WTC11 (cell line): ENCODE data around the gene ANO9. TPM values are rescaled to one million over a fixed set of nuclear protein-coding genes. Genes with fewer than 3 reads are reported as not detected.

Experiments
- ATAC-seq: fragments of 200-7000 bp; cut with Tn5 transposase; 2 replicates; pipeline ENCODE4 v1.10.0; 2021; ENCODE audit warnings: mild to moderate bottlenecking, moderate library complexity
- CTCF ChIA-PET: fragments of 300-600 bp; sonication (Branson Sonifier 250); formaldehyde crosslinking; loops from one replicate; lab custom pipeline; 2021; ENCODE audit warnings: antibody characterized with exemption; lab: Charles Lee
- POLR2A ChIA-PET: fragments of 350-600 bp; sonication (Branson Sonifier 250); formaldehyde crosslinking; loops from one replicate; lab custom pipeline; 2021; ENCODE audit warnings: antibody characterized with exemption; lab: Charles Lee
- DNase-seq: peaks from one replicate; pipeline ENCODE4 v3.0.0; 2021; ENCODE audit warnings: low spot score
- H3K27ac Mint-ChIP-seq: 2 replicates; pipeline ENCODE4 v1.8.0; 2021; ENCODE audit warnings: mixed read lengths
- H3K27me3 Mint-ChIP-seq: 2 replicates; pipeline ENCODE4 v1.8.0; 2021; ENCODE audit warnings: low read depth, mild to moderate bottlenecking, moderate library complexity, mixed read lengths
- H3K36me3 Mint-ChIP-seq: 2 replicates; pipeline ENCODE4 v1.8.0; 2021; ENCODE audit warnings: mixed read lengths
- H3K4me1 Mint-ChIP-seq: 2 replicates; pipeline ENCODE4 v1.8.0; 2022; ENCODE audit warnings: mixed read lengths
- H3K4me3 Mint-ChIP-seq: 2 replicates; pipeline ENCODE4 v1.8.0; 2021; ENCODE audit warnings: mild to moderate bottlenecking, moderate library complexity, mixed read lengths
- H3K9me3 Mint-ChIP-seq: 2 replicates; pipeline ENCODE4 v1.8.0; 2021; ENCODE audit warnings: mixed read lengths
- ATF1 ChIP-seq: sonication (generic); formaldehyde crosslinking; IDR thresholded peaks from 2 replicates; pipeline ENCODE4 v1.8.1; 2023; ENCODE audit warnings: mild to moderate bottlenecking, moderate library complexity, missing genetic modification reagents
- ELF4 ChIP-seq: sonication (generic); formaldehyde crosslinking; IDR thresholded peaks from 2 replicates; pipeline ENCODE4 v1.8.1; 2022; ENCODE audit warnings: low read depth, mild to moderate bottlenecking, moderate library complexity, missing genetic modification reagents
- ETV6 ChIP-seq: sonication (generic); formaldehyde crosslinking; IDR thresholded peaks from 2 replicates; pipeline ENCODE4 v1.8.1; 2022; ENCODE audit warnings: mild to moderate bottlenecking, missing genetic modification reagents
- GRHL2 ChIP-seq: fragments of 250-450 bp; sonication (Bioruptor Pico); IDR thresholded peaks from 2 replicates; pipeline ENCODE4 v1.8.0; 2022; ENCODE audit warnings: mild to moderate bottlenecking, moderate library complexity; ENCODE audit not compliant: insufficient replicate concordance, severe bottlenecking
- PRRX2 ChIP-seq: fragments of 250-450 bp; sonication (Bioruptor Pico); IDR thresholded peaks from 2 replicates; pipeline ENCODE4 v1.8.0; 2021; ENCODE audit warnings: mild to moderate bottlenecking
- RELA ChIP-seq: sonication (generic); formaldehyde crosslinking; IDR thresholded peaks from 2 replicates; pipeline ENCODE4 v1.8.1; 2022; ENCODE audit warnings: missing genetic modification reagents, mild to moderate bottlenecking, borderline replicate concordance
- ZNF121 ChIP-seq: sonication (generic); formaldehyde crosslinking; IDR thresholded peaks from 2 replicates; pipeline ENCODE4 v1.8.0; 2023; ENCODE audit warnings: missing genetic modification reagents
- ZNF671 ChIP-seq: fragments of 250-450 bp; sonication (Bioruptor Pico); IDR thresholded peaks from 2 replicates; pipeline ENCODE4 v1.8.0; 2021; ENCODE audit warnings: mild to moderate bottlenecking
- total RNA-seq: library from RNA; stranded (reverse); gene quantifications from 3 replicates; pipeline ENCODE4 v1.2.3, GENCODE V29; 2021
- TF ChIP-seq, protein P1 (sequence below): sonication (generic); formaldehyde crosslinking; IDR thresholded peaks from 2 replicates; pipeline ENCODE4 v1.8.1; 2023; ENCODE audit warnings: mild to moderate bottlenecking, moderate library complexity, missing genetic modification reagents
- TF ChIP-seq, protein P2 (sequence below): sonication (generic); formaldehyde crosslinking; conservative IDR thresholded peaks from 2 replicates; pipeline ENCODE4 v1.8.1; 2022; ENCODE audit warnings: mild to moderate bottlenecking, missing genetic modification reagents
- TF ChIP-seq, protein P3 (sequence below): sonication (generic); formaldehyde crosslinking; IDR thresholded peaks from 2 replicates; pipeline ENCODE4 v1.8.1; 2022; ENCODE audit warnings: missing genetic modification reagents, borderline replicate concordance
- TF ChIP-seq, protein P4 (sequence below): fragments of 250-450 bp; sonication (Bioruptor Pico); IDR thresholded peaks from 2 replicates; pipeline ENCODE4 v1.9.0; 2021; ENCODE audit warnings: mild to moderate bottlenecking, borderline replicate concordance
- TF ChIP-seq, protein P5 (sequence below): sonication (generic); formaldehyde crosslinking; IDR thresholded peaks from 2 replicates; pipeline ENCODE4 v1.8.1; 2022; ENCODE audit warnings: mild to moderate bottlenecking, moderate library complexity, missing genetic modification reagents
- TF ChIP-seq, protein P6 (sequence below): sonication (generic); formaldehyde crosslinking; IDR thresholded peaks from 2 replicates; pipeline ENCODE4 v1.8.0; 2022; ENCODE audit warnings: mild to moderate bottlenecking, missing genetic modification reagents
- TF ChIP-seq, protein P7 (sequence below): sonication (generic); formaldehyde crosslinking; IDR thresholded peaks from 2 replicates; pipeline ENCODE4 v1.8.1; 2023; ENCODE audit warnings: mild to moderate bottlenecking, missing genetic modification reagents
- TF ChIP-seq, protein P8 (sequence below): fragments of 250-450 bp; sonication (Bioruptor Pico); IDR thresholded peaks from 2 replicates; pipeline ENCODE4 v1.9.0; 2021; ENCODE audit warnings: mild to moderate bottlenecking

The ANO9 gene
- total RNA-seq, 1 experiment from 2014 or later: 13.2 TPM

DNA sequence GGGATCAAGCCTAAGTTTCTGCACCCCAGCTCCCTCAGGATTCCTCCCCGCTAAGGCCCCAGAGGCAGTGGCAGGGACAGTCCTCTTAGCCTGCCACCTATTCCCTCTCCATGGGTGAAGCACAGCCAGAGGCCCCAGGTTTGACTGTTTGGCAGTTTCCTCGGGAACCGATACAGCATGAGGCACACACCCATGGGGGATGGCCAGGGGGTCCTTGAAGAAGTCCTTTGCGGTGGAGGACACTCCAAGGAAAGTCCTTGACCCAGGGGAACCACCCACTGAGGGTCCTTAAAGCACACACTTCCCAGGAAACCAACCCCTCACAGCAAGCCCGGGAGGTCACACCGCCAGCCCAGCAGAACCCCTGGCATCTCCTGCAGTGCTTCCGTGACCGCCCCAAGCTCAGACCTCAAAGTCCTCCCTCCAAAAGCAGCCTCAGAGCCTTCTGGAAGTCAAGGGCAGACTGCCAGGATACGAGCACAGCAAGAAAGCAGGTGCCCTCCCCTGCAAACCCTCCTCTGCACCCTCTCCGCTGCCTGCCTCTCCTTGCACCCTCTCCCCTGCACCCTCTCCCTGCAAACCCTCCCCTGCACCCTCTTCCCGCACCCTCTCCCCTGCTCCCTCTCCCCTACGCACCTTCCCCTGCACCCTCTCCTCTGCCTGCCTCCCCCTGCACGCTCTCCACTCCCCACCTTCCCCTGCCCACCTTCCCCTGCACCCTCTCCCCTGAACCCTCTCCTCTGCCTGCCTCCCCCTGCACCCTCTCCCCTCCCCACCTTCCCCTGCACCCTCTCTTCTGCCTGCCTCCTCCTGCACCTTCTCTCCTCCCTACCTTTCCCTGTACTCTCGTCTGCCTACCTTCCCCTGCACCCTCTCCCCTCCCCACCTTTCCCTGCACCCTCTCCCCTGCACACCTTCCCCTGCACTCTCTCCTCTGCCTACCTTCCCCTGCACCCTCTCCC, 28.4 kb downstream of the ANO9 start (continued):
- TF ChIP-seq ELF4 (no peak), ZNF121 (CRISPR knock-in tag) (no peak)
- TF ChIP-seq, protein P1, sequence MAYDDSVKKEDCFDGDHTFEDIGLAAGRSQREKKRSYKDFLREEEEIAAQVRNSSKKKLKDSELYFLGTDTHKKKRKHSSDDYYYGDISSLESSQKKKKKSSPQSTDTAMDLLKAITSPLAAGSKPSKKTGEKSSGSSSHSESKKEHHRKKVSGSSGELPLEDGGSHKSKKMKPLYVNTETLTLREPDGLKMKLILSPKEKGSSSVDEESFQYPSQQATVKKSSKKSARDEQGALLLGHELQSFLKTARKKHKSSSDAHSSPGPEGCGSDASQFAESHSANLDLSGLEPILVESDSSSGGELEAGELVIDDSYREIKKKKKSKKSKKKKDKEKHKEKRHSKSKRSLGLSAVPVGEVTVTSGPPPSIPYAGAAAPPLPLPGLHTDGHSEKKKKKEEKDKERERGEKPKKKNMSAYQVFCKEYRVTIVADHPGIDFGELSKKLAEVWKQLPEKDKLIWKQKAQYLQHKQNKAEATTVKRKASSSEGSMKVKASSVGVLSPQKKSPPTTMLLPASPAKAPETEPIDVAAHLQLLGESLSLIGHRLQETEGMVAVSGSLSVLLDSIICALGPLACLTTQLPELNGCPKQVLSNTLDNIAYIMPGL (CRISPR knock-in tag): no peak
- TF ChIP-seq, protein P2, sequence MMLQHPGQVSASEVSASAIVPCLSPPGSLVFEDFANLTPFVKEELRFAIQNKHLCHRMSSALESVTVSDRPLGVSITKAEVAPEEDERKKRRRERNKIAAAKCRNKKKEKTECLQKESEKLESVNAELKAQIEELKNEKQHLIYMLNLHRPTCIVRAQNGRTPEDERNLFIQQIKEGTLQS (CRISPR knock-in tag): no peak
- TF ChIP-seq, protein P3, sequence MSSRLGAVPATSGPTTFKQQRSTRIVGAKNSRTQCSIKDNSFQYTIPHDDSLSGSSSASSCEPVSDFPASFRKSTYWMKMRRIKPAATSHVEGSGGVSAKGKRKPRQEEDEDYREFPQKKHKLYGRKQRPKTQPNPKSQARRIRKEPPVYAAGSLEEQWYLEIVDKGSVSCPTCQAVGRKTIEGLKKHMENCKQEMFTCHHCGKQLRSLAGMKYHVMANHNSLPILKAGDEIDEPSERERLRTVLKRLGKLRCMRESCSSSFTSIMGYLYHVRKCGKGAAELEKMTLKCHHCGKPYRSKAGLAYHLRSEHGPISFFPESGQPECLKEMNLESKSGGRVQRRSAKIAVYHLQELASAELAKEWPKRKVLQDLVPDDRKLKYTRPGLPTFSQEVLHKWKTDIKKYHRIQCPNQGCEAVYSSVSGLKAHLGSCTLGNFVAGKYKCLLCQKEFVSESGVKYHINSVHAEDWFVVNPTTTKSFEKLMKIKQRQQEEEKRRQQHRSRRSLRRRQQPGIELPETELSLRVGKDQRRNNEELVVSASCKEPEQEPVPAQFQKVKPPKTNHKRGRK (CRISPR knock-in tag): no peak

DNA sequence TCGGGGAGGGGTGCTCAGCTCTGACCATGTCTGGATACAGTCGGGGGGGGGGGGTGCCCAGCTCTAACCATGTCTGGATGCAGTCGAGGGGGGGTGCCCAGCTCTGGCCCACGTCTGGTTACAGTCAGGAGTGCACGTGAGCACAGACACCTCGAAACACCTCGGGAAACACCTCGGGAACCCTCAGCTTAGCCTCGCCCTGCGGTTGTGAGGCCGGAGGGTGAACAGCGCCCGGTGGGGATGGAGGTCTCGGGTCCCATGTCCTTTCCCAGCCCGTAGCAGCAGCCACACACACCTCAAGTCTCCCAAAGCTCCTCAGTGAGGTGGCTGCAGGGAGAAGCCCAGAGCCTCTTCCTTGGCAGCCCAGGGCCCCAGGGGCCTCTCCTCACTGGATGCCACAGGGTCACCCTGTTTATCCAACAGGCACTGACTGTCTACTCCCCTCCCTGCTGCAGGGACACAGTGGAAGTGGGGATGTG, 29.1 kb downstream of the ANO9 start:
- no peak overlapping the region for H3K4me3 Mint-ChIP-seq
- H3K27me3 Mint-ChIP-seq: peaks cover 4% of the 10 kb centered on the region
- H3K36me3 Mint-ChIP-seq: no peaks in the 10 kb centered on the region
- ChIA-PET CTCF (no interaction called here), POLR2A (no interaction called here)
- H3K4me1 Mint-ChIP-seq: peaks cover 20% of the 10 kb centered on the region
- no peak overlapping the region for H3K27ac Mint-ChIP-seq
- no peaks in the 10 kb centered on the region for H3K9me3 Mint-ChIP-seq
- DNase-seq: no peak
- no peak for ATAC-seq
- TF ChIP-seq PRRX2 (CRISPR knock-in tag) (no peak), ETV6 (CRISPR knock-in tag) (no peak), ELF4 (no peak), ZNF671 (CRISPR knock-in tag) (no peak), RELA (CRISPR knock-in tag) (no peak), ATF1 (CRISPR knock-in tag) (no peak), GRHL2 (no peak)
- TF ChIP-seq, protein P4, sequence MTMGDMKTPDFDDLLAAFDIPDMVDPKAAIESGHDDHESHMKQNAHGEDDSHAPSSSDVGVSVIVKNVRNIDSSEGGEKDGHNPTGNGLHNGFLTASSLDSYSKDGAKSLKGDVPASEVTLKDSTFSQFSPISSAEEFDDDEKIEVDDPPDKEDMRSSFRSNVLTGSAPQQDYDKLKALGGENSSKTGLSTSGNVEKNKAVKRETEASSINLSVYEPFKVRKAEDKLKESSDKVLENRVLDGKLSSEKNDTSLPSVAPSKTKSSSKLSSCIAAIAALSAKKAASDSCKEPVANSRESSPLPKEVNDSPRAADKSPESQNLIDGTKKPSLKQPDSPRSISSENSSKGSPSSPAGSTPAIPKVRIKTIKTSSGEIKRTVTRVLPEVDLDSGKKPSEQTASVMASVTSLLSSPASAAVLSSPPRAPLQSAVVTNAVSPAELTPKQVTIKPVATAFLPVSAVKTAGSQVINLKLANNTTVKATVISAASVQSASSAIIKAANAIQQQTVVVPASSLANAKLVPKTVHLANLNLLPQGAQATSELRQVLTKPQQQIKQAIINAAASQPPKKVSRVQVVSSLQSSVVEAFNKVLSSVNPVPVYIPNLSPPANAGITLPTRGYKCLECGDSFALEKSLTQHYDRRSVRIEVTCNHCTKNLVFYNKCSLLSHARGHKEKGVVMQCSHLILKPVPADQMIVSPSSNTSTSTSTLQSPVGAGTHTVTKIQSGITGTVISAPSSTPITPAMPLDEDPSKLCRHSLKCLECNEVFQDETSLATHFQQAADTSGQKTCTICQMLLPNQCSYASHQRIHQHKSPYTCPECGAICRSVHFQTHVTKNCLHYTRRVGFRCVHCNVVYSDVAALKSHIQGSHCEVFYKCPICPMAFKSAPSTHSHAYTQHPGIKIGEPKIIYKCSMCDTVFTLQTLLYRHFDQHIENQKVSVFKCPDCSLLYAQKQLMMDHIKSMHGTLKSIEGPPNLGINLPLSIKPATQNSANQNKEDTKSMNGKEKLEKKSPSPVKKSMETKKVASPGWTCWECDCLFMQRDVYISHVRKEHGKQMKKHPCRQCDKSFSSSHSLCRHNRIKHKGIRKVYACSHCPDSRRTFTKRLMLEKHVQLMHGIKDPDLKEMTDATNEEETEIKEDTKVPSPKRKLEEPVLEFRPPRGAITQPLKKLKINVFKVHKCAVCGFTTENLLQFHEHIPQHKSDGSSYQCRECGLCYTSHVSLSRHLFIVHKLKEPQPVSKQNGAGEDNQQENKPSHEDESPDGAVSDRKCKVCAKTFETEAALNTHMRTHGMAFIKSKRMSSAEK: no peak
- TF ChIP-seq, protein P5, sequence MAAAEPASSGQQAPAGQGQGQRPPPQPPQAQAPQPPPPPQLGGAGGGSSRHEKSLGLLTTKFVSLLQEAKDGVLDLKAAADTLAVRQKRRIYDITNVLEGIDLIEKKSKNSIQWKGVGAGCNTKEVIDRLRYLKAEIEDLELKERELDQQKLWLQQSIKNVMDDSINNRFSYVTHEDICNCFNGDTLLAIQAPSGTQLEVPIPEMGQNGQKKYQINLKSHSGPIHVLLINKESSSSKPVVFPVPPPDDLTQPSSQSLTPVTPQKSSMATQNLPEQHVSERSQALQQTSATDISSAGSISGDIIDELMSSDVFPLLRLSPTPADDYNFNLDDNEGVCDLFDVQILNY: no peak
- TF ChIP-seq, protein P6, sequence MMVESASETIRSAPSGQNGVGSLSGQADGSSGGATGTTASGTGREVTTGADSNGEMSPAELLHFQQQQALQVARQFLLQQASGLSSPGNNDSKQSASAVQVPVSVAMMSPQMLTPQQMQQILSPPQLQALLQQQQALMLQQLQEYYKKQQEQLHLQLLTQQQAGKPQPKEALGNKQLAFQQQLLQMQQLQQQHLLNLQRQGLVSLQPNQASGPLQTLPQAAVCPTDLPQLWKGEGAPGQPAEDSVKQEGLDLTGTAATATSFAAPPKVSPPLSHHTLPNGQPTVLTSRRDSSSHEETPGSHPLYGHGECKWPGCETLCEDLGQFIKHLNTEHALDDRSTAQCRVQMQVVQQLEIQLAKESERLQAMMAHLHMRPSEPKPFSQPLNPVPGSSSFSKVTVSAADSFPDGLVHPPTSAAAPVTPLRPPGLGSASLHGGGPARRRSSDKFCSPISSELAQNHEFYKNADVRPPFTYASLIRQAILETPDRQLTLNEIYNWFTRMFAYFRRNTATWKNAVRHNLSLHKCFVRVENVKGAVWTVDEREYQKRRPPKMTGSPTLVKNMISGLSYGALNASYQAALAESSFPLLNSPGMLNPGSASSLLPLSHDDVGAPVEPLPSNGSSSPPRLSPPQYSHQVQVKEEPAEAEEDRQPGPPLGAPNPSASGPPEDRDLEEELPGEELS (CRISPR knock-in tag): no peak
- TF ChIP-seq, protein P7, sequence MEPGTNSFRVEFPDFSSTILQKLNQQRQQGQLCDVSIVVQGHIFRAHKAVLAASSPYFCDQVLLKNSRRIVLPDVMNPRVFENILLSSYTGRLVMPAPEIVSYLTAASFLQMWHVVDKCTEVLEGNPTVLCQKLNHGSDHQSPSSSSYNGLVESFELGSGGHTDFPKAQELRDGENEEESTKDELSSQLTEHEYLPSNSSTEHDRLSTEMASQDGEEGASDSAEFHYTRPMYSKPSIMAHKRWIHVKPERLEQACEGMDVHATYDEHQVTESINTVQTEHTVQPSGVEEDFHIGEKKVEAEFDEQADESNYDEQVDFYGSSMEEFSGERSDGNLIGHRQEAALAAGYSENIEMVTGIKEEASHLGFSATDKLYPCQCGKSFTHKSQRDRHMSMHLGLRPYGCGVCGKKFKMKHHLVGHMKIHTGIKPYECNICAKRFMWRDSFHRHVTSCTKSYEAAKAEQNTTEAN: no peak
- TF ChIP-seq, protein P8, sequence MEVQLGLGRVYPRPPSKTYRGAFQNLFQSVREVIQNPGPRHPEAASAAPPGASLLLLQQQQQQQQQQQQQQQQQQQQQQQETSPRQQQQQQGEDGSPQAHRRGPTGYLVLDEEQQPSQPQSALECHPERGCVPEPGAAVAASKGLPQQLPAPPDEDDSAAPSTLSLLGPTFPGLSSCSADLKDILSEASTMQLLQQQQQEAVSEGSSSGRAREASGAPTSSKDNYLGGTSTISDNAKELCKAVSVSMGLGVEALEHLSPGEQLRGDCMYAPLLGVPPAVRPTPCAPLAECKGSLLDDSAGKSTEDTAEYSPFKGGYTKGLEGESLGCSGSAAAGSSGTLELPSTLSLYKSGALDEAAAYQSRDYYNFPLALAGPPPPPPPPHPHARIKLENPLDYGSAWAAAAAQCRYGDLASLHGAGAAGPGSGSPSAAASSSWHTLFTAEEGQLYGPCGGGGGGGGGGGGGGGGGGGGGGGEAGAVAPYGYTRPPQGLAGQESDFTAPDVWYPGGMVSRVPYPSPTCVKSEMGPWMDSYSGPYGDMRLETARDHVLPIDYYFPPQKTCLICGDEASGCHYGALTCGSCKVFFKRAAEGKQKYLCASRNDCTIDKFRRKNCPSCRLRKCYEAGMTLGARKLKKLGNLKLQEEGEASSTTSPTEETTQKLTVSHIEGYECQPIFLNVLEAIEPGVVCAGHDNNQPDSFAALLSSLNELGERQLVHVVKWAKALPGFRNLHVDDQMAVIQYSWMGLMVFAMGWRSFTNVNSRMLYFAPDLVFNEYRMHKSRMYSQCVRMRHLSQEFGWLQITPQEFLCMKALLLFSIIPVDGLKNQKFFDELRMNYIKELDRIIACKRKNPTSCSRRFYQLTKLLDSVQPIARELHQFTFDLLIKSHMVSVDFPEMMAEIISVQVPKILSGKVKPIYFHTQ (CRISPR knock-in tag): no peak
